Activated CD4-positive, CD25-positive, alpha-beta regulatory T cell (primary cell): ENCODE measurements around the gene DMBX1.

Source experiments
- DNase-seq, 4 experiments: peaks; one replicate each; lab custom pipeline; 2025; lab: John Stamatoyannopoulos, UW

Gene DMBX1

DNA sequence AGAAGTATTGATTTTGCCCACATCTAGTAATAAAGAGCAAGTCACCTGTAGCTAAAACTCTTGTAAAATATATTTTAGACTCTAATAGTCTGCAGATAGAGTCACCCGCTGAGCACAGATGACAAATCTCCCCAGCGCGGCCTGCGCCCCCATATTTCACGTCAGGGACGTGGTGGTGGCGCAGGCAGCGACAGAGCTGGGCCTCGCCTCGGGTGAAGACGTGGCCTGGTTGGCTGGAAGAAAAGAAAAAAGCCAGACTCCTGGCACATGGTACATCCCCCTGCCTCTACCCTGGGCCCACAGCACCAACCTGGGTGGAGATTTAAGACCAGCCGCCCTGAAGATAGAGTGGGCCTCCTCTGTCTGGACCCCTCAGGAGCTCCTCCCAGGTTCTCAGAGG, 6.0 kb upstream of the DMBX1 start:
- no peak for DNase-seq

DNA sequence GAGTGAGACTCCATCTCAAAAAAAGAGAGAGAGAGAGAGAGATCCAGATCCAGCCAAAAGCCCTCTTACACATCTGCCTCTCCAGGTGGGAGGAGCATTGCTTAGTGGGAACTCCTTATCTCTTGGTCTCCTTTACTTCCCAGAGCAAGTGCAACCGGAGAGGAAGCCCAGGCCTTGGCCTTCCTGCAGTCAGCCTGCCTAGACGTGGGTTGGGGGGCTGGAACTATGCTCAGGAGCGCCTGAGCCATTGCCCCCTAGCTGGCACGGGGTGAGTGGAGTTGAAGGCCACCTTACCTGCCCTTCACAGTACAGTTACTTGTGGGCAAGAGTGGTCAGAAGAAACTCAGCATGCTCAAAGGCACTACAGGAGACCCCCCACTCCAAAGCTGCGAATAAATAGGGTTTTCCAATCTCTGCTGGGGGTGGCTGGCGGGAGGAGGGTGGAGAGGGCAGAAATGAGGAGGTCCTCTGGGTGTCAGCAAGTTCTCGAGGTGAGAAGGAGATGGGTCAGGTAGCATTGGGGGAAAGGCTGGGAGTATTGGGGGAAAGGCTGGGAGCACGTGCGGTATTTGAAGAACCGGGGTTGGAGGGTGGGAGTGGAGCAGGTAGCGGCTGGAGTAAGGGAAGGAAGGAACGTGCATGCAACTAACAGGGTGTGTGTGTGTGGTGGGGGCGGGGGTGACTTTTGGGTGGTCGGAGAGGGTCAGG, 4.7 kb upstream of the DMBX1 start:
- DNase-seq, result no peak

DNA sequence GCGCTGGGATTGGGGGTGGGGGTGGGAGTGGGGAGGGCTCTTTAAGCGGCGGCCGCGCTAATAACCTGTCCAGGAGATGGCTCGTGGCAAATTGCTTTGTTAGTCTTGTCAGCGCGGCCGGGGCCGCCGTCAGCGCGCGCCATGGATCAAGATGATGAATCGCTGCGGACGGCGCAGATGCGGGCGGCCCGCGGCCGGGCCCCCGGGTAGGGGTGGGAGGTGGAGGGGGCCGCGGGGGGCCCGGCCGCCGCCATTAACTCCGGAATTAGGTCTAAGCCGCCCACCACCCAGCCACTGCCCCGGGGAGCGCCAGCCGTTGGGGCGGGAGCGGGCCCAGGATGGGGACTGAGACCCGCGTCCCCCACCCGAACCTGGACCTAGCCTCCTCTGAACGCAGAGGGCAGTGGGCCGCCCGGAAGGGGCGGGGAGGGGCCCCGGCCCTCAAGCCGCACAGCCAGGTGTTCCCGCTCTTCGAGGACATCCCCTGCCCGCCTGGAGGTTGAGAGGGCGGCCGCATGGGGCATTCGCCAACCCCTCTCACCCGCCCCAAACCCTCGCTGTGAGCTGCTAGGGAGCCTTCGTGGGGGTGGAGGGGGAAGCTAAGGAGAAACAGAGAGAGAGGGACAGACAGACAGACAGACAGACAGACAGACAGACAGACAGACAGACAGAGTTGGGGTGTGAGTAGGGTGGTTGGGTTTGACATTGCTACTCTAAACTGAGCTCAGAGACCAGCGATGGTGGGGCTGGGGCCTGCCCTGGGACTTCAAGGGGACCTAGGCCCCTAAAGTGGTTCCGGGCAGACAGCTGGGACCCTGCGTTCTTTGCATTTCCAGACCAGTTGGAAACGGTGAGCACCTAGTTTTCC, 3.8 kb upstream of the DMBX1 start:
- DNase-seq, result no peak

DNA sequence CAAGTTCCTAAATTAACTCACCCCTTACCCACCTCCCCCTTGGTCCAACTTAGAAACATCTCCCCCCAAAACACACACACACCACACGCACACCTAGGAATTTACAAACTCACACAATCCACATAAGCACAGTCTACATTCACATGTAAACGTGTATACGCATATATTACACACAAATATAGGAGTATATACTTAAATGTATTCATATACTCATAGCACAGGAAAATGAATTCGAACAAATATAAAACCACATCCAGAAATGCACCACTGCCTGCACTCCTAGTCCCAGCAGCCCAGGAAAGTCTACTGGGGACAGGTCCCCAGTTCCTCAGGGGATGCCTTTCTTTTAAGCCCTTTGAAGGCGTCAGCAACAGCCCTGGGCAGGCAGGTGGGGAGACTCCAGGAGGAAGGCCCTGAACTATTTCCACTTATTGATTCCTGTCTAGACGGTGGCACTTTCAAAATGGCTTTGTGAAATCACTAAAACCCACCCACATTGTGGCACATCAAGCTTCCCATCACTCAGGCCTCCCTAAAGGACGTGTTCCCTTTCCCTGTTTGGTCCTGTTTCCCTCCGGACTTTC, 3.1 kb upstream of the DMBX1 start:
- no peak for DNase-seq

GRCh38 chr1:46487818-46488218, 1.8 kb upstream of the DMBX1 start:
- DNase-seq, result no peak

GRCh38 chr1:46488343-46489168, 1.1 kb upstream of the DMBX1 start:
- no peak for DNase-seq

DNA sequence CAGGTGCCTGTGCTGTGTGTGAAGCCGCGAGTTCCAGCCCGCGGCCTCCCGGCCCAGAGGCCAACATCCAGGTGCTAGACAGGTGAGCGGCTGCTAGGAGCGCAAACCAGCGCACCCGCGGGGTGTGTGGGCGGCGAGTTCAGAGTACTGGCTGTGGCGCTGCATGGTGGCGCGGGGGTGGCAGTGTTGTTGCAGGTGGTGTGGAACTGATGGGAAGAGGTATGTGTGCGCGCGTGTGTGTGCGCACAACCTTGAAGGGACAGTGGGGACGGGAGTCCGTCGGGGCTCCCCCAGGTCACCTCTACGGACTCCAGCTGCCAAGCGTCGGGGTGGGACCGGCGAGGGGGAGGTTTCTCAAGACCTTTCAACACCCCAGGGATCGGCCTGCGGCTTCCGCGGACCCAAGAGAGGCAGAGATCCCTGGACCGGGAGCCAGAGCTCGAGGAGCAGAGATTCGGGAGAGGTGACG, 433 bp upstream of the DMBX1 start:
- no peak for DNase-seq

DNA sequence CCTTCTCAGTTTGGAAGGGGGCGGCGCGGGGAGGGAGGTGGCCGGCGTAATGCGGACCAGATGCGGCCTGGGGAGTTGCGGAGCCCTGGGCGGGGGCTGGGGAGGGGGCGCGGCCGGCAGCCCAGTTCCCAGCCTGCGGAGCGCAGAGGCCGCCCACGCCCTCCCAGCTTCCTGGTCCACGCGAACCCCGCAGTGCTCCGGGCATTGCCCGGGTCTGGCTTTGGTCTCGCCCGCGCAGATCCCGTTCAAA, 695 bp downstream of the DMBX1 start:
- DNase-seq, result no peak

- DNase-seq, result no peak
Observed at GRCh38 chr1:46490656-46491442, 1.2 kb downstream of the DMBX1 start.

GRCh38 chr1:46491443-46492268, 2.0 kb downstream of the DMBX1 start:
- DNase-seq, result no peak

GRCh38 chr1:46492269-46492853, 2.7 kb downstream of the DMBX1 start:
- no peak for DNase-seq

GRCh38 chr1:46492871-46493270, 3.2 kb downstream of the DMBX1 start:
- DNase-seq, result no peak

DNA sequence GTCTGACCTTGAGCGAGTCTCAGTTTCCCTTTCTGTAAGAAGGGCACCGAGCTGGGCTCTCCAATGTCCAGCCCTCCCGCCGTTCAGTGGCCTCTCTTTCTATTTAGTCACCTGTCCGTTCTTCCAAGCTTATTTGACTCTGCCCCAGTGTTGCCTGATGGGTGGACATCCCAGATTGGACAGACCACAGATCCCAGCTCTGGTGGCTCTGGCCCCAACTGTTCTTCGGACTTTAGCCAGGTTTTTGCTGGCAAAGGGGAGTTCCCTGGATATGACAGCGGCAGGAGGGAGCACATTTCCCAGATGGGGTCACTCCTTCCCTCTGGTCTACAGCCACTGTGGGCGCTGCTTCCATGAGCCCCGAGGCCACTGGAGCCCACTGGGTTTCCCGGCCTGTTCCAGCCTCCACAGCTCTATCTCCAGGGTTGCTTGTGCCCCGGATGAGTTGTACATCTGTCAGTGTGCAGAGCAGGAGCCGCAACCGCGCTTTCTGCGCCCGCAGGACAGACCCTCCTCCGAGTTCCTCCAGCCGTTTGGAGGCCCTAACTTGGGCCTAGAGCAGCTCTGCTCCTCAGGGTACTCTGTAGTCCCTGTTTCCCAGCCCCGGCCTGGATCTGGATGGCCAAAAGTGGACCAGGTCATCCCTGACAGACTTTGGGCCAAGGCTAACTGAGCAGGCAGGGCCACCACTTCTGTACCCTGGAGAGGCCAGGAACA, 3.8 kb downstream of the DMBX1 start:
- DNase-seq, result no peak

- no peak for DNase-seq
Observed at GRCh38 chr1:46494910-46495309, 5.3 kb downstream of the DMBX1 start.

GRCh38 chr1:46495778-46496177, 6.1 kb downstream of the DMBX1 start:
- DNase-seq, result no peak

DNA sequence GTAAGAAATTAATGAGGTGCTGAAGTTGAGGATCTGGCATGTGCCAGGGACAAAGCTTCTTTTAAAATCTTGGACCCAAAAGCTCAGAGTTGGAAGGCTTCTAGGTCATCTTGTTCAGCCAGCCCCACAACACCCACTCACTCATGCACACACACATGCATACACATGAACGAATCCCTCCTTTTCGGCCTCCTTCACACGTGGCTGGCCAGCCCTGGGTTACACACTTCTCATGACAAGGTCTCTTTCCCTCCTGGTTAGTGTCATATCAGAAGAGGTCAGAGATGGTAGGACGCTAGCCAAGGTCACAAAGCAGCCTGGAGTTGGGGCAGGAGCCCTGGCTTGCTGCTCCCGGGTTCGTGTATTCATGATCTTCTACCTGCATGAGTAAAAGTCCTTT, 6.9 kb downstream of the DMBX1 start:
- no peak for DNase-seq

GRCh38 chr1:46497020-46497419, 7.4 kb downstream of the DMBX1 start:
- no peak for DNase-seq

DNA sequence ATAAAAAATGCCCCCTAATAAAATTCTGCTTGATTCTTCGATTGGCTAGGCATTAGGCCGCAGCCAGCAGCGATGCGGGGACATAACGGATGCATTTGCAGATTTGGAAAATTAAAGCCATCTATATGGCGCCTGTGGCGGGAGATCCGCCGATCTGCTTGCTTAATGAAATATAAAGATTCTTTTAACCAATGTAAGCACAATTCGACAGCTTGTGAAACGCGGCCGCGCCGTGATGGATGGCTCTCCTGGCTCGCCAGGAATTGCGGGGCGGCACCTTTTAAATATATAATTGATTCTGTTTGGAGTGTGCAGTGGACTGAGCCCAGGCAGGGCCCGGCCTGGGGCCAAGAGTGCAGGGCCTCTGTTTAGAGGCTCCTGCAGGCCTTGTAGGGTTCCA, 8.0 kb downstream of the DMBX1 start:
- no peak for DNase-seq

DNA sequence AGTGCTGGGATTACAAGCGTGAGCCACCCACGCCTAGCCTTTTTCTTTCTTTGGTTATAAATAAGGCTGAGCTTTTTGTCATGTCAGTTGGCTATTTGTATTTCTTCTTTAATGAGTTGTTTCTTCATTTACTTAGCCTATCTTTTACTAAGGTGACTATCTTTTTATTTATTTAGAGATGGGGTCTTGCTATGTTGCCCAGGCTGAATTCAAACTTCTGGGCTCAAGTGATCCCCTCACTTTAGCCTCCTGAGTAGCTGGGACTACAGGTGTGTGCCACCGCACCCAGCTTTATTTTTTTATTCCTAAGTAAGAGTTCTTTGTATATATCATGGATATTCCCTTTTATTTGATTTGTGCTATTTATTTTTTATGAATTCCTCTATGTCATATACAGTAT, 11.9 kb downstream of the DMBX1 start:
- no peak for DNase-seq

DNA sequence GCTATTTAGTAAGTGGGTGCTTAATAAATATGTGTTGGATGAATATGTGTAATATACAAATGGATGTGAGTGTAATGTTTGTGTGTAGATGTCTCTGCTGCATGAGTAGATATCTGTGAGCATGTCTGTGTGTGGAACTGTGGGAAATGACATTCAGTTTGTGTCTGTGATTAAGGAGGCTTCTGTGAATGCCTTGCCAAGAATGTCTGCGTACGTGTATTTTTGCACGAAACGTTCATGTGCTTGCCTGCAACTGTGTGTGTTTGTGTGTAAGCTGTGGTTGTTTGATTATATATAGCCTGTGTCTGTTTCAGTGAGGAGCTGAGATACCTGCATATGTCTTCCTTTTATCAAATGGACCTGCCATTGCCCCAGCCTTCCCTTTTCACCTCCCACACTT, 13.8 kb downstream of the DMBX1 start:
- no peak for DNase-seq
